AML-193 (cell line): ENCODE measurements around the gene TMEM94.

Source experiments
- DNase-seq, 2 experiments: peaks; one replicate each; lab custom pipeline; 2025; lab: John Stamatoyannopoulos, UW

The TMEM94 gene

GRCh38 chr17:75498039-75498725 lies 41.7 kb downstream of the TMEM94 start:
- DNase-seq, result no peak

- no peak for DNase-seq
These were observed 42.3 kb downstream of the TMEM94 start for GRCh38 chr17:75498726-75499213.

- no peak for DNase-seq
These were observed 43.0 kb downstream of the TMEM94 start for GRCh38 chr17:75499313-75500022.

GRCh38 chr17:75500419-75501216 lies 44.2 kb downstream of the TMEM94 start:
- DNase-seq, result no peak

GRCh38 chr17:75501378-75502071 lies 45.1 kb downstream of the TMEM94 start:
- DNase-seq, result no peak

- DNase-seq, result no peak
These were observed 45.8 kb downstream of the TMEM94 start for GRCh38 chr17:75502072-75502720.

- DNase-seq, result no peak
These were observed 46.4 kb downstream of the TMEM94 start for GRCh38 chr17:75502721-75503329.

GRCh38 chr17:75503337-75503950 lies 47.0 kb downstream of the TMEM94 start:
- DNase-seq, result no peak

GRCh38 chr17:75503976-75504346 lies 47.5 kb downstream of the TMEM94 start:
- DNase-seq, result no peak

- peak; percentile 43 to 56 for DNase-seq
These were observed 48.1 kb downstream of the TMEM94 start for GRCh38 chr17:75504347-75505151.

- no peak for DNase-seq
These were observed 48.6 kb downstream of the TMEM94 start for GRCh38 chr17:75505152-75505409.

GRCh38 chr17:75505640-75506039 lies 49.2 kb downstream of the TMEM94 start:
- no peak for DNase-seq

- no peak for DNase-seq
These were observed 49.7 kb downstream of the TMEM94 start for GRCh38 chr17:75506134-75506533.

- no peak for DNase-seq
These were observed 50.5 kb downstream of the TMEM94 start for GRCh38 chr17:75506888-75507287.

- DNase-seq, result no peak
These were observed 51.6 kb downstream of the TMEM94 start for GRCh38 chr17:75507733-75508719.

- no peak for DNase-seq
These were observed 52.5 kb downstream of the TMEM94 start for GRCh38 chr17:75508931-75509361.

- DNase-seq, result no peak
These were observed 53.3 kb downstream of the TMEM94 start for GRCh38 chr17:75509528-75510258.

- DNase-seq, result no peak
These were observed 54.8 kb downstream of the TMEM94 start for GRCh38 chr17:75511270-75511609.
